ENCODE measurements around the gene ULBP1.
A peak's percentile ranks its signal among the peaks of the same experiment; 100 is the strongest.
"Not testable (repeated sequence)": the region's sequence is repeated elsewhere in the genome, so short reads cannot be mapped to it uniquely, and the experiment has no call there.

ULBP1 gene

GRCh38 chr6:149975400-149975799 lies 11.7 kb downstream of the ULBP1 start:
- DNase-seq (ENCODE audit: low spot score) = no peak

- DNase-seq (ENCODE audit: low spot score) = no peak
These were observed 13.5 kb downstream of the ULBP1 start for GRCh38 chr6:149977221-149977620.

- no peak for DNase-seq (ENCODE audit: low spot score)
These were observed 14.9 kb downstream of the ULBP1 start for GRCh38 chr6:149978610-149979009.

- DNase-seq (ENCODE audit: low spot score) = no peak
These were observed 15.6 kb downstream of the ULBP1 start for GRCh38 chr6:149979293-149979692.

GRCh38 chr6:149983145-149983544 lies 19.4 kb downstream of the ULBP1 start:
- no peak for DNase-seq (ENCODE audit: low spot score)

GRCh38 chr6:149984773-149985172 lies 21.0 kb downstream of the ULBP1 start:
- no peak for DNase-seq (ENCODE audit: low spot score)

- DNase-seq (ENCODE audit: low spot score) = no peak
These were observed 21.8 kb downstream of the ULBP1 start for GRCh38 chr6:149985481-149985937.

- no peak for DNase-seq (ENCODE audit: low spot score)
These were observed 23.9 kb downstream of the ULBP1 start for GRCh38 chr6:149987602-149988107.

- no peak for DNase-seq (ENCODE audit: low spot score)
These were observed 25.0 kb downstream of the ULBP1 start for GRCh38 chr6:149988550-149989346.

- no peak for DNase-seq (ENCODE audit: low spot score)
These were observed 26.5 kb downstream of the ULBP1 start for GRCh38 chr6:149990212-149990660.

GRCh38 chr6:149990661-149991471 lies 27.1 kb downstream of the ULBP1 start:
- peak; percentile 27 for DNase-seq (ENCODE audit: low spot score)

GRCh38 chr6:149991472-149991795 lies 27.7 kb downstream of the ULBP1 start:
- not testable (repeated sequence) for DNase-seq (ENCODE audit: low spot score)

GRCh38 chr6:149991838-149992237 lies 28.1 kb downstream of the ULBP1 start:
- DNase-seq (ENCODE audit: low spot score) = no peak

GRCh38 chr6:149995235-149995750 lies 31.6 kb downstream of the ULBP1 start:
- no peak for DNase-seq (ENCODE audit: low spot score)

GRCh38 chr6:149995971-149996370 lies 32.2 kb downstream of the ULBP1 start:
- no peak for DNase-seq (ENCODE audit: low spot score)

GRCh38 chr6:149999636-150000035 lies 35.9 kb downstream of the ULBP1 start:
- DNase-seq (ENCODE audit: low spot score) = no peak

- no peak for DNase-seq (ENCODE audit: low spot score)
These were observed 37.7 kb downstream of the ULBP1 start for GRCh38 chr6:150001295-150002008.

GRCh38 chr6:150002710-150003109 lies 39.0 kb downstream of the ULBP1 start:
- DNase-seq (ENCODE audit: low spot score) = no peak

- not testable (repeated sequence) for DNase-seq (ENCODE audit: low spot score)
These were observed 39.9 kb downstream of the ULBP1 start for GRCh38 chr6:150003599-150003998.

GRCh38 chr6:150004101-150004782 lies 40.5 kb downstream of the ULBP1 start:
- no peak for DNase-seq (ENCODE audit: low spot score)
